K562 (cell line): ENCODE data around the gene PRDX1. TPM values are rescaled to one million over a fixed set of nuclear protein-coding genes. Genes with fewer than 3 reads are reported as not detected.

ENCODE experiments used
- BRD9 ChIP-seq: fragments of 450-650 bp; IDR thresholded peaks from 2 replicates; pipeline ENCODE4 v1.6.1; 2018; ENCODE audit warnings: low read depth; ENCODE audit not compliant: partially characterized antibody
- CBFB ChIP-seq: sonication (generic); formaldehyde crosslinking; IDR thresholded peaks from 2 replicates; pipeline ENCODE4 v1.4.0; 2020; ENCODE audit warnings: mild to moderate bottlenecking, missing genetic modification reagents
- CC2D1A ChIP-seq: fragments of 450-650 bp; IDR thresholded peaks from 2 replicates; pipeline ENCODE4 v1.6.1; 2017; ENCODE audit warnings: mild to moderate bottlenecking
- CEBPG ChIP-seq, 3 experiments: fragments of 200-800 bp in 1 of 3; sonication (Bioruptor generic) in 1 of 3; sonication (generic) in 1 of 3; formaldehyde crosslinking in 1 of 3; IDR thresholded peaks in 2 of 3; conservative IDR thresholded peaks in 1 of 3; 2 replicates each; pipeline versions ENCODE4 v1.6.1 to v1.8.0; 2016 to 2022; ENCODE audit warnings: missing compliant biosample characterization in 2 of 3, missing genetic modification characterization in 2 of 3, mild to moderate bottlenecking in 1 of 3, missing genetic modification reagents in 1 of 3
- ETV6 ChIP-seq, 3 experiments: fragments of 150-350 bp in 1 of 3; sonication (generic) in 1 of 3; formaldehyde crosslinking in 1 of 3; IDR thresholded peaks; 2 replicates each; pipeline versions ENCODE4 v1.6.1 to v1.8.0; 2014 to 2022; ENCODE audit warnings: borderline replicate concordance in 2 of 3, low read depth in 2 of 3, antibody characterized with exemption in 1 of 3, low read length in 1 of 3, mild to moderate bottlenecking in 1 of 3, missing genetic modification reagents in 1 of 3
- KAT7 ChIP-seq: sonication (generic); formaldehyde crosslinking; IDR thresholded peaks from 2 replicates; pipeline ENCODE4 v1.8.0; 2022; ENCODE audit warnings: missing genetic modification reagents, mild to moderate bottlenecking, borderline replicate concordance
- KDM2B ChIP-seq: fragments of 250-450 bp; sonication (Bioruptor Pico); IDR thresholded peaks from 2 replicates; pipeline ENCODE4 v1.8.0; 2021; ENCODE audit warnings: mild to moderate bottlenecking, moderate library complexity
- NR4A1 ChIP-seq, 2 experiments: fragments of 250-450 bp in 1 of 2; fragments of 450-650 bp in 1 of 2; sonication (Bioruptor Pico) in 1 of 2; IDR thresholded peaks; 2 replicates each; pipeline versions ENCODE4 v1.4.0 to v1.6.1; 2016 to 2020; ENCODE audit warnings: mild to moderate bottlenecking in 2 of 2, missing compliant biosample characterization in 1 of 2, missing genetic modification characterization in 1 of 2, moderate library complexity in 1 of 2
- RAD21 ChIP-seq, 2 experiments: fragments of 250-450 bp in 1 of 2; fragments of 450-650 bp in 1 of 2; sonication (Bioruptor Pico) in 1 of 2; formaldehyde crosslinking in 1 of 2; IDR thresholded peaks in 1 of 2; conservative IDR thresholded peaks in 1 of 2; 2 replicates each; pipeline versions ENCODE4 v1.4.0 to v1.8.0; 2020 to 2022; ENCODE audit warnings: mild to moderate bottlenecking in 2 of 2, moderate library complexity in 1 of 2
- SMARCE1 ChIP-seq: fragments of 450-650 bp; IDR thresholded peaks from 2 replicates; pipeline ENCODE4 v1.7.1; 2016; ENCODE audit warnings: mild to moderate bottlenecking
- TARDBP ChIP-seq: fragments of 450-650 bp; IDR thresholded peaks from 2 replicates; pipeline ENCODE4 v1.6.1; 2016
- ZBTB7A ChIP-seq: IDR thresholded peaks from 2 replicates; pipeline ENCODE4 v1.6.1; 2011; ENCODE audit warnings: low read depth, mild to moderate bottlenecking, low read length, moderate library complexity, borderline replicate concordance; ENCODE audit not compliant: control insufficient read depth
- ZNF830 ChIP-seq: fragments of 250-450 bp; sonication (Bioruptor Pico); IDR thresholded peaks from 2 replicates; pipeline ENCODE4 v1.5.0; 2021; ENCODE audit warnings: mild to moderate bottlenecking
- polyA plus RNA-seq, 8 experiments: library from polyadenylated mRNA; depleted of rRNA in 4 of 8; stranded (reverse) in 5 of 8; unstranded in 3 of 8; fragments of >200 nt; fragmentation: Nextera tagmentation in 2 of 8; fragmentation: Illumina TruSeq in 1 of 8; extraction: Ambion mirVana in 2 of 8; extraction: Trizol in 1 of 8; gene quantifications; 2 replicates each; pipeline versions ENCODE4 v1.2.1 to v1.2.3, GENCODE V29; 2011 to 2014; ENCODE audit warnings: inconsistent platforms in 1 of 8, missing spikeins in 1 of 8
- total RNA-seq, 7 experiments: library from RNA; depleted of rRNA in 6 of 7; stranded (reverse); fragments of >200 nt in 6 of 7; fragmentation: Illumina TruSeq in 2 of 7; extraction: Trizol in 2 of 7; gene quantifications; 2 replicates each; pipeline versions ENCODE4 v1.2.1 to v1.2.3, GENCODE V29; 2011 to 2021; ENCODE audit warnings: low replicate concordance in 1 of 7
- TF ChIP-seq, protein P1 (sequence below): fragments of 450-650 bp; IDR thresholded peaks from 2 replicates; pipeline ENCODE4 v1.6.1; 2016; ENCODE audit warnings: low read depth
- TF ChIP-seq, protein P2 (sequence below): fragments of 250-450 bp; sonication (Bioruptor Pico); IDR thresholded peaks from 2 replicates; pipeline ENCODE4 v1.5.0; 2021
- TF ChIP-seq, protein P3 (sequence below), 3 experiments: IDR thresholded peaks in 2 of 3; conservative IDR thresholded peaks in 1 of 3; 2 replicates each; pipeline ENCODE4 v1.5.1; 2011 to 2012; ENCODE audit warnings: low read length in 3 of 3, mild to moderate bottlenecking in 3 of 3, control low read depth in 2 of 3, improper control_type of control experiment in 1 of 3, inconsistent platforms in 1 of 3, low read depth in 1 of 3, mixed read lengths in 1 of 3, moderate library complexity in 1 of 3; ENCODE audit not compliant: insufficient read depth in 2 of 3

PRDX1 gene
- total and polyA plus RNA-seq, 9 of the 15 experiments (the other 6 are each of a cell fraction or from before 2014, with no cell fraction given) = 748 to 2,388 (median 1,045) TPM

DNA sequence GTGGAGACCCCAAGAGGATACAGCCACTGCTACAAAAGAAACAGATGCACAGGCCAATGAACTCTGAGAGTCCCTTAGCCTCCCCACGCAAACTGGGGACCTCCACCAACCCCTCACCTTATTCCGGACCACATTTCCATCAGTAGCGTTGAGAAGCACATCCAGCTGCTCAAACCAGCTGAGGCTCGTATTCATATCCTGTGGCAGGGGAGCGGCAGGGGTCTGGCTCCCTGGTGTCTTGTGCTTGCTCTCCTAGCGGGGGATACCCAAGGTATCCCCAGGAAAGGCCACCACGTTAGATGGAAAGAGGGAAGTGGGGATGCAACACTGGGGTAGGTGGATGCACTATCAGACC lies 22.3 kb downstream of the PRDX1 start (continued):
- TF ChIP-seq RAD21 (CRISPR knock-in tag; conservative IDR thresholded peaks at IDR 0.05 in 1 of 2, IDR thresholded peaks at IDR 0.05 in 1 of 2) (no peak), ZNF830 (CRISPR knock-in tag) (peak; percentile 92; the same call in 1 of the 2 replicates), BRD9 (peak; percentile 48), ZBTB7A (peak; percentile 56; the same call in 1 of the 2 replicates), CC2D1A (0 out of 2 replicates have a peak, but pooled peaks have one; percentile 8), KDM2B (CRISPR knock-in tag) (peak; percentile 8; the same call in 1 of the 2 replicates), CEBPG (CRISPR knock-in tag; IDR thresholded peaks at IDR 0.05) (no peak), CEBPG (tag; conservative IDR thresholded peaks at IDR 0.05 in 1 of 2, IDR thresholded peaks at IDR 0.05 in 1 of 2) (no peak), ETV6 (IDR thresholded peaks at IDR 0.05; ENCODE audit: borderline replicate concordance in 1 of 2, low read depth in 2 of 2, low read length in 1 of 2) (no peak), ETV6 (CRISPR knock-in tag; IDR thresholded peaks at IDR 0.05; ENCODE audit: borderline replicate concordance) (no peak), CBFB (CRISPR knock-in tag) (0 out of 2 replicates have a peak, but pooled peaks have one; percentile 12), NR4A1 (CRISPR knock-in tag; IDR thresholded peaks at IDR 0.05) (no peak), NR4A1 (tag; IDR thresholded peaks at IDR 0.05) (no peak), SMARCE1 (peak; percentile 52; the same call in 1 of the 2 replicates), TARDBP (peak; percentile 30; the same call in 1 of the 2 replicates), KAT7 (peak; percentile 76; the same call in 1 of the 2 replicates)
- TF ChIP-seq, protein P1, sequence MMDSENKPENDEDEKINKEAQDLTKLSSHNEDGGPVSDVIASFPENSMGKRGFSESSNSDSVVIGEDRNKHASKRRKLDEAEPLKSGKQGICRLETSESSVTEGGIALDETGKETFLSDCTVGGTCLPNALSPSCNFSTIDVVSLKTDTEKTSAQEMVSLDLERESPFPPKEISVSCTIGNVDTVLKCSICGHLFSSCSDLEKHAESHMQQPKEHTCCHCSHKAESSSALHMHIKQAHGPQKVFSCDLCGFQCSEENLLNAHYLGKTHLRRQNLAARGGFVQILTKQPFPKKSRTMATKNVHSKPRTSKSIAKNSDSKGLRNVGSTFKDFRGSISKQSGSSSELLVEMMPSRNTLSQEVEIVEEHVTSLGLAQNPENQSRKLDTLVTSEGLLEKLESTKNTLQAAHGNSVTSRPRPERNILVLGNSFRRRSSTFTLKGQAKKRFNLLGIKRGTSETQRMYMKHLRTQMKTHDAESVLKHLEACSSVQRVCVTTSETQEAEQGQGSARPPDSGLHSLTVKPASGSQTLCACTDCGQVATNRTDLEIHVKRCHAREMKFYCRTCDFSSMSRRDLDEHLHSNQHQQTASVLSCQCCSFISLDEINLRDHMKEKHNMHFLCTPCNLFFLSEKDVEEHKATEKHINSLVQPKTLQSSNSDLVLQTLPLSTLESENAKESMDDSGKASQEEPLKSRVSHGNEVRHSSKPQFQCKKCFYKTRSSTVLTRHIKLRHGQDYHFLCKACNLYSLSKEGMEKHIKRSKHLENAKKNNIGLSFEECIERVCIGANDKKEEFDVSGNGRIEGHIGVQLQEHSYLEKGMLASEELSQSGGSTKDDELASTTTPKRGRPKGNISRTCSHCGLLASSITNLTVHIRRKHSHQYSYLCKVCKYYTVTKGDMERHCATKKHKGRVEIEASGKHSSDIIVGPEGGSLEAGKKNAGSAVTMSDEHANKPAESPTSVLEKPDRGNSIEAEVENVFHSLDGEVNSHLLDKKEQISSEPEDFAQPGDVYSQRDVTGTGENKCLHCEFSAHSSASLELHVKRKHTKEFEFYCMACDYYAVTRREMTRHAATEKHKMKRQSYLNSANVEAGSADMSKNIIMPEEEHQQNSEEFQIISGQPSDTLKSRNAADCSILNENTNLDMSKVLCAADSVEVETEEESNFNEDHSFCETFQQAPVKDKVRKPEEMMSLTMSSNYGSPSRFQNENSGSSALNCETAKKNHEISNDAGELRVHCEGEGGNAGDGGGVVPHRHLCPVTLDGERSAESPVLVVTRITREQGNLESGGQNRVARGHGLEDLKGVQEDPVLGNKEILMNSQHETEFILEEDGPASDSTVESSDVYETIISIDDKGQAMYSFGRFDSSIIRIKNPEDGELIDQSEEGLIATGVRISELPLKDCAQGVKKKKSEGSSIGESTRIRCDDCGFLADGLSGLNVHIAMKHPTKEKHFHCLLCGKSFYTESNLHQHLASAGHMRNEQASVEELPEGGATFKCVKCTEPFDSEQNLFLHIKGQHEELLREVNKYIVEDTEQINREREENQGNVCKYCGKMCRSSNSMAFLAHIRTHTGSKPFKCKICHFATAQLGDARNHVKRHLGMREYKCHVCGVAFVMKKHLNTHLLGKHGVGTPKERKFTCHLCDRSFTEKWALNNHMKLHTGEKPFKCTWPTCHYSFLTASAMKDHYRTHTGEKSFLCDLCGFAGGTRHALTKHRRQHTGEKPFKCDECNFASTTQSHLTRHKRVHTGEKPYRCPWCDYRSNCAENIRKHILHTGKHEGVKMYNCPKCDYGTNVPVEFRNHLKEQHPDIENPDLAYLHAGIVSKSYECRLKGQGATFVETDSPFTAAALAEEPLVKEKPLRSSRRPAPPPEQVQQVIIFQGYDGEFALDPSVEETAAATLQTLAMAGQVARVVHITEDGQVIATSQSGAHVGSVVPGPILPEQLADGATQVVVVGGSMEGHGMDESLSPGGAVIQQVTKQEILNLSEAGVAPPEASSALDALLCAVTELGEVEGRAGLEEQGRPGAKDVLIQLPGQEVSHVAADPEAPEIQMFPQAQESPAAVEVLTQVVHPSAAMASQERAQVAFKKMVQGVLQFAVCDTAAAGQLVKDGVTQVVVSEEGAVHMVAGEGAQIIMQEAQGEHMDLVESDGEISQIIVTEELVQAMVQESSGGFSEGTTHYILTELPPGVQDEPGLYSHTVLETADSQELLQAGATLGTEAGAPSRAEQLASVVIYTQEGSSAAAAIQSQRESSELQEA = 0 out of 2 replicates have a peak, but pooled peaks have one; percentile 25
- TF ChIP-seq, protein P2, sequence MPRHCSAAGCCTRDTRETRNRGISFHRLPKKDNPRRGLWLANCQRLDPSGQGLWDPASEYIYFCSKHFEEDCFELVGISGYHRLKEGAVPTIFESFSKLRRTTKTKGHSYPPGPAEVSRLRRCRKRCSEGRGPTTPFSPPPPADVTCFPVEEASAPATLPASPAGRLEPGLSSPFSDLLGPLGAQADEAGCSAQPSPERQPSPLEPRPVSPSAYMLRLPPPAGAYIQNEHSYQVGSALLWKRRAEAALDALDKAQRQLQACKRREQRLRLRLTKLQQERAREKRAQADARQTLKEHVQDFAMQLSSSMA (CRISPR knock-in tag) = 0 out of 2 replicates have a peak, but pooled peaks have one; percentile 49
- TF ChIP-seq, protein P3, sequence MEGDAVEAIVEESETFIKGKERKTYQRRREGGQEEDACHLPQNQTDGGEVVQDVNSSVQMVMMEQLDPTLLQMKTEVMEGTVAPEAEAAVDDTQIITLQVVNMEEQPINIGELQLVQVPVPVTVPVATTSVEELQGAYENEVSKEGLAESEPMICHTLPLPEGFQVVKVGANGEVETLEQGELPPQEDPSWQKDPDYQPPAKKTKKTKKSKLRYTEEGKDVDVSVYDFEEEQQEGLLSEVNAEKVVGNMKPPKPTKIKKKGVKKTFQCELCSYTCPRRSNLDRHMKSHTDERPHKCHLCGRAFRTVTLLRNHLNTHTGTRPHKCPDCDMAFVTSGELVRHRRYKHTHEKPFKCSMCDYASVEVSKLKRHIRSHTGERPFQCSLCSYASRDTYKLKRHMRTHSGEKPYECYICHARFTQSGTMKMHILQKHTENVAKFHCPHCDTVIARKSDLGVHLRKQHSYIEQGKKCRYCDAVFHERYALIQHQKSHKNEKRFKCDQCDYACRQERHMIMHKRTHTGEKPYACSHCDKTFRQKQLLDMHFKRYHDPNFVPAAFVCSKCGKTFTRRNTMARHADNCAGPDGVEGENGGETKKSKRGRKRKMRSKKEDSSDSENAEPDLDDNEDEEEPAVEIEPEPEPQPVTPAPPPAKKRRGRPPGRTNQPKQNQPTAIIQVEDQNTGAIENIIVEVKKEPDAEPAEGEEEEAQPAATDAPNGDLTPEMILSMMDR (IDR thresholded peaks at IDR 0.05 in 2 of 3, conservative IDR thresholded peaks at IDR 0.05 in 1 of 3; ENCODE audit: insufficient read depth in 2 of 3, low read depth in 1 of 3, low read length in 3 of 3) = 0 out of 6 replicates have a peak, but pooled peaks of 1 of the 3 experiments have one; percentile 7
